ENCODE measurements around the gene AOPEP.

Gene AOPEP

DNA sequence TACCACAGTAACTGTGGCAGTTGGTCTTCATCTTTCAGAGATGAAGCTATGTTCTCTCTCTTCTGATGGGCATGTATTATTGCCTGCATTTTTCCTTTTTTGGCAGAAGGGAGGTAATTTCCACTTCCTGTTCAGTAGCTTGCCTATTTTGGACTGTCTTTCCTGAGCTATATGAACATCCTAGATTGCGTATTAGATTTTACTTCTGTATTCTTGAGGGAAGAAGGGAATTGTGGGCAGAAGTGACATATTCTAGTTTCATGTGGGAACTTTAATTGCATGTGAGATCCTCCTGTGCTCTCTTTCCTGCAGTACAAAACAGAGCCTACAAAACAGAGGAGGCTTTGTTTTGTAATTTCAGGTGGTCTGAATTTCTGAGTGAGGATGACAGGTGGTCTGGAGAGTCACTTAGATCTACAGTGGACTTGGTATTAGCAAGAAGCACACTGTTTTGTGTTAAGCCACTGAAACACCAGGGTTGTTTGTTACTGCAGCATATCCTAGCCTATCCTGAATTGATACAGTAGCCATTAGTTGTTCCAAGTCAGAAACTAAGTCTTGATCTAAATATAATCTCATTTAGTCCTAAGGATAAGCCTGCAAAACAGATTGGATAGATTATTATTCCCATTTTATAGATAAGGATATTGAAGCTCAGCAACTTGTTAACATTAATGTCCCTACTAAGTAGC lies 68.1 kb downstream of the AOPEP start:
- no peak for DNase-seq

DNA sequence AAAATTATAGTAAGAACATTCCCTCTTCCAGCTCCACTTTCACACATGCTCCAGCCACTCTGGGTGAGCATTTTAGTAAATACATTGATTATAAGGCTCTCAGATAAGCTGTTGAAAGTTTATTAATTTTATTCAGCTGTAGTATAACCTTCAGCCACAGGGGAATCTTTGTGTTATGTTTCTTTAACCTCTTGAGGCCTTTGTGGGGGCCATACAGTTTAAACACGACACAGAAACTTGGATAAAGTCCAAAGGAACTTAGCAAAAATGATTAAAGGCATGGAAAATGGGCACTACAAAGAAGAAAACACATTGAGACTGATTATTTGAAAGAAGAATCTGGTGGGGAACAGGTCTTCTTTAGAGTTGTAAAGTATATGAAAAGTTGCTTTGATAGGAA lies 70.2 kb downstream of the AOPEP start:
- DNase-seq: no peak

DNA sequence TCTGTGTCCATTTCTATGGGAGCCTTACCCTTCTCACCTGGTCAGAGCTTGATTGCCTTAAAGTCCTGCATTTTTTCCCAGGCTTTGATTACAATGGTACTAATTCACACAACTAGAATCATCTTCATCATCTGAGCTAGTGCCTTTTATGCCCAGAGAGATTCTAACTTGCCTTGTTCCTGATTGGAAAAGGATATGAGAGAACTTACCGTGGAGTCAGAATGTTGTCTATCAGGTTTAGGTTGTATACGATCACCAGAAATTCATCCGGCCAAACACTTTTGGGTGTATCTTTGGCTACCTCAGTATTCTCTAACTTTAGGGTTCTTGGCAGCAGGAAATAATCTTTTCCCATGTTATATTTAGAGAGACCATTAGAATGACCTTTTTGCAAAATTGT lies 71.7 kb downstream of the AOPEP start:
- no peak for DNase-seq

DNA sequence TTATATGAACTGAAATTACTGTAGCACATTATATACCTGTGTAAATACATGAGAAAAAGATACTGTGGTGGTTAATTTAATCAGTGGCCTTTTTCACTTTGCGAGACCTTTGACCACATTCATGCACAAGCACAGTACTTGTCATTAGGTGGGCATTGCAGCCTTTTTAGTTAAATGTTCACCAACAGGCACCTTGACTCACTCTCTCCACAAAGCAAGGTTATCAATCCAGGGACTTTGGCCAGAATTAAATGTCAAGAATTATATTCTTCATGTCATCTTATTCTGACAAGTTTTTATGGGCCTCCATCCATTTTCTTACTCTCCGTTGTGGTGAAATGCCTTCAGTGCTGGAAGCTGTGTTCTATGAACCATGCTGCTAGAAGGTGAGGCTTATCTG lies 72.2 kb downstream of the AOPEP start:
- DNase-seq: no peak

DNA sequence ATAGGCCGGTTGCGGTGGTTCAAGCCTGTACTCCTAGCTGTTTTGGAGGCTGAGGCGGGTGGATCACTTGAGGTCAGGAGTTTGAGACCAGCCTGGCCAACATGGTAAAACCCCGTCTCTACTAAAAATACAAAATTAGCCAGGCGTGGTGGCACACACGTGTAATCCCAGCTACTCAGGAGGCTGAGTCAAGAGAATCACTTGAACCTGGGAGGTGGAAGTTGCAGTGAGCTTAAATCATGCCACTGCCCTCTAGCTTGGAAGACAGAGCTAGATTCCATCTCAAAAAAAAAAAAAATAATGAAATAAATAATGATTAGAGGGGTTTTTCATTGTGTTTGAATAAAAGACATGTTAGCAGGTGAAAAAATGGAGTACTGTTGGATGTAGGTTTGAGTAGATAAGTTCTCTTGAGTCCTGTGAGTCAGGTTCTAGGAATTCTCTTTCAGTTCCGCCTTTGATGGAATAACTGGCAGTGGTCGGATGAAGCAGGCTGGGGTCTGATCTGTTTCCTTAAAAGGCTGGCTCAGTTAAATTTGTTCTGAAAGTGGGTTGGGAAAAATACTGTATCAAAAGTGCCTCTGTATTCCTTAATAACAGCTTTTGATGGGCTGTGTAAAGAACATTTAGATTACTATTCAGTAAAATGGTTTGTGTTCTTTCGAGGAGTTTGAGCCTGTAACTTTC lies 73.2 kb downstream of the AOPEP start:
- DNase-seq: no peak

DNA sequence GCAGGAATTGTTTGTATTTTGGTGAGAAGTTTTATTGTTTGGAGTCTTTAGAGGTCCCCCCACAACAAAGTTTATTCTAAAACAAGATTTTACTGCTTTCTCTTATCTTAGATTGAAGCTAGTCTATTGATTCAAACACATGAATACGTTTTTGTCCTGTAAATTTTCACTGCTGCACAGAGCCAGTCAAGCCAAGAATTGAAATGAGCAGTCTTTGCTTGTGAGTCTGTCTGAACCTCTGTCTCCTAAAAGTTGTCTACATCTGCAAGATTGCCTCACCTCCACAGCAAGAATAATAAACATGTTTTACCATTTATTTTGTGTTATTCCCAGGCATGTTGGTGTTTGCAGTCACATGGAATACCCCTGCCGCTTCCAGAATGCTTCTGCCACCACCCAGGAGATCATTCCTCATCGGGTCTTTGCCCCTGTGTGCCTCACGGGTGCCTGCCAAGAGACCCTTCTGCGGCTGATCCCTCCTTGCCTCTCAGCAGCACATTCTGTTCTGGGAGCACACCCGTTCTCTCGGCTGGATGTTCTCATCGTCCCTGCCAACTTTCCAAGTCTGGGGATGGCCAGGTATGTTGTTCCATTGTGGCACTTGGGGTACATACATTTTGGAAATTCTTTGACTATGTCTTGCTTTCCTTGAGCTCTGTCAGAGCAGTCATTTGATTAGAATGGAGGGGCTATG lies 74.1 kb downstream of the AOPEP start:
- DNase-seq: no peak

DNA sequence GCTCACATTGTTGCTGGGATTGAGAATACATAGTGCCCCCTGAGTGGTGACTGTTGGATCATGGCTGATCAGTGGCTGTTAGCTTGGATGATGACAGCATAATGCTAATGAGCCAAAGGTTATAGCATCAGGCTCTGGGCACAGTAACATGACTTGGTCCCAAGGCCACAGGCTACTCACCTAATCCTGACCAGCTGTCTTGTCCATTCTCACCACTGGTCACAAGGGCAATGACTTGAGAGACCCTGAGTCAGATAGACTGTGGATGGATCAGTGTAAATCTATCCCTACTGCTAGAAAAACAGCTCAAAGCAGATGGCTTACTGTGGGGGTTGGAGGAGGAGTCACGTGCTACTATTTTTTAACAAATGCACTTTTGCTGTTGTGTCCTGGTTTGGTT lies 74.7 kb downstream of the AOPEP start:
- DNase-seq: no peak

DNA sequence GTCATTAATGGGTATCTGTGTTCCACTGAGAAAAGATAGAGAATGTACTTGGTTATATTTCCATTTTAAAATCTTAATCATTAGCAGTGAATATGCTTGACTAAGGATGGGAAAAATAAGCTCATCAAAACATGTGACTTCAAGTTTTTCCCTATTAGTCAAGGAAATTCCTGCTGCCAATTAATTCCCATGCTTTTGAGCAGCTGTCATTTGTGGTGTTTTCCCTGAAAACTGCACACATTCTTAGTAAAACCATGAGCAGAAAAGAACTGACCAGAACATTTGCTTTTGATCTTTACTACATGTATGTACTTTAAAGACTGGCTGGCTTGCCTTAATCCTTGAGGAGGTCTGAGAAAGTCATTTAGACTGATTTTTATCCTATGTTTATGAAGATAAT lies 75.2 kb downstream of the AOPEP start:
- DNase-seq: no peak

DNA sequence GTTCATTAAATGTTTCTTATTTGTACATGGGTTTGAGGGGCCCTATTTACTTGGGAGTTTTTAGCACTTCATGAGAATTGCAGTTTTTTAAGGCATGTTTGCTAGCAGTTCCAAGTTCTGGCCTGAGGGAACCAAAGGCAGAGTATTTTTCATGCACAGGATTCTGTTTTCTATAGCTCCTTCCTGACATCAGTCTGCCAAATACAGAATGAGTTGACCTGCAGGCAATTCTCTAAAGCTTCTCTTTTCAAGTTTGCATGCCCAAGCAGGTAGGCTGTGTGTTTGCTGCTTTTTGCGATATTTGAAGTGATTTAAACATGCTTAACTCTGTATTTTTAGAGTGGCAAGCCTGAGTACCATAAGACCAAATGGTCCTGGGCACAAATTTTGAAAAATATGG lies 75.8 kb downstream of the AOPEP start:
- no peak for DNase-seq

DNA sequence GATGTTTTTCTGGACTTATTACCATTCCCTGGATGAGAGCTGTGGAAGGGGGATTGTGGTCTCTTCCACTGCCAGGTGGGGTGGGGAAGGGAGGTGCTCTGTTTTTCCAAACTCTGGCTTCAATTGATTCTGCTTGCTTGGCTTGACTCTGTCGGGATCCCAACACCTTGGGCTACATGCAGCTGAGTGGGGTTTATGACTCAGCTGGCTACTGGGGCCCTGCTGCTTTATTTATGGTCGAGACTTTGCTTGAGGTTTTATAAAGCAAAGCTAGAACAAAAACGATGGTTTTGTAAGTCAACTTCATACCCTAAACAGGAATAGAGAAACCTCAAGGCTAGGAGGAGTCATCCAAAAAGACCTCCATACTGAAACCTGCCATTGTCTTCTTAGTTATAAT lies 76.3 kb downstream of the AOPEP start:
- no peak for DNase-seq

DNA sequence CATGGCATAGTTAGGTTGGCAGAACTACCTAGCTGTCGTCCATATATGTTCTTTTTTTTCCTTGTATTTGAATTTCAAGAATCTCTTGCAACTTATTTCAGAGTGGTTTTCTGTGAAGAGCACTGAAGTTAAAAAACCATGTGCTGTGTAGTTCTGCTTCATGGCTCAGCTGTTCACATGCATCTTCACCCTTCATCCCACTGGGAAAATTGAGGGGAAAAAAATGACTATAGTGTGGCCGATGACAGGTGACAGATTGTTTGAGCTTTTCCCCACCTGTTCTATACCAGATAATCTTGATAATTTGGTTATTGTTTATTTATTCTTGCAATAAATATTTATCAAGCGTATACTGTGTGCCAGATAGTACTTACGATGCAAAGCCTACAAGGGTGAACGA lies 77.8 kb downstream of the AOPEP start:
- DNase-seq: no peak

DNA sequence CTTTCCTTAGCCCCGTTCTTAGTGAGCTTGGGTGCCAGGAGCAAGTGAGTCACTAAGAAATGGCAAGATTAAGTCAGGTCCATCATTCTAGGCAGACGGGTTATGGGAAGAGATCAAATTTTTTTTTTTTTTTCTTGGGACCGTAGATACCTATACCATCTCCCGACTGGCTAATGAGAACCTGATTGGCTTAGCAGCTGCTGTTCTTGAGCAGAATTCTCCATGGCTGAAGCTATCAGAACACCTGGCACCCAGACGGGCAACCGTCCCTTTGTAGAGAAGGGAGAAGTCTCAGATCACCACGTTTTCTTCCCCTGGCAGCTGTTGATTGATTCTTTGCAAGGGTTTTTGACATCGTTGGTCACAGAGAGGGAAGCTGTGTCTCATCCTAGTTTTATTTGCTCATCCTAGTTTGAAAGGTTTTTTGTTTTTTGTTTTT lies 78.6 kb downstream of the AOPEP start:
- DNase-seq: no peak

DNA sequence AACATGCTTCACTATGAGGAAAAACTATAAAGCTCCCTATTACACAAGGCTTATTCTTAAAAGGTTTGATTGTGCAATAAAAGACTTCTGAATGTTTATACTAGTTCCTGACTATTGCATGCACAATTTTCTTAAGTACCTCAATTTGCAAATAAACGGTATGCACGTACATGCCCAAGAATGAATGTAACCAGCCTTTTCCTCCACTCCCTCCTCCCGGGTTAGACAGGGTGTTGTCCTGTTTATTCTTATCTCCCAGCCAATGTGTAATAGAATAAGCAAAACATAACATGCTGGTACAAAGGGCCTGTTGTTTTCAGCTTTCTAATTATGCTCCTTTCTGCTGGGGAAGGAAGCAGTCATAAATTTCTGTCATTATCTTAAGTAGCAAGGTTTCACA lies 79.1 kb downstream of the AOPEP start:
- DNase-seq: no peak

DNA sequence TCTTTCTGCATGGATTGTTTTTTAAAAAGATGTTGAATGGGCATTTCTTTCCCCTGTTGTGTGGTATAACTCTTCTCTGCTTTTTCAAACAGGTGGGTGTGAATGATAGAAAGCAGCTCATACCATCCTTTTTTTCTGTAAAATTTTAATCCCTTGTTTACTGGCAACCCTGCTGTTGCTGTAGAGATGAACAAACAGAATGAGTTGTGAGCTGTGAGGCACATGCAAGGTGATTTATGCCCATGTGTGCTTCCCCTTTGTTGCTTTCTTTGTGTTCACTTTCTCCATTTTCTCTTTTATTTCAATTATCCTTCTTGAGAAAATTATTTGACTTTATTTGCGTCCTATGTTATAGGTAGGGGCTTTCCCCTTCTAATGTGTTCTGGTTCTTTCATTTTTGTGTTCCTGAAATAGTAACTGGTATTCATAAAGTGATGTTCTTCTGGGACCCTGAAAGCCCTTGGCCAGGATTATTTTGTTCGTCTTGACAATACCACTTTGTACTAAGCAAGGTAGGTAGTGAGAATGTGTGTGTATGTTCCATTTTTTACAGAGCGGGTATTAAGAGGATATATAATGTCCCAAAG lies 79.9 kb downstream of the AOPEP start:
- DNase-seq: no peak

DNA sequence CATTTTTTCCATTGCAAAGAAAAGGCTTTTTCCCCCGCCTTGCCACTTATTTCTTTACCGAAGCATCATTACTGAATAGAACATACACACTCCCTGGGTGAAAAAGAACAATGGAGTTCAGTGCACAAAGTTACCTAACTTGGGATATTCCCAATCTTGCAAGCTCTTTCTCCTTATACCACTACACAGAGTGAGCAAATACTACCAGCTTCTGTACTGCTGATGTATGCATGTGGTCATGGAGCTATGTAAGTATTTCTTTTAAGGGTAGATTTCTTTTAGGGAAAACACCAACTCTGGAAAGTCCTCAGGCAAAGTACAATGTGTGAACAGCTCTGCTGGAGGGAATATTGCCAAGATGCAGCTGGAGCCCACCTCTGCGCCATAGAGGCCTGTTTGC lies 81.1 kb downstream of the AOPEP start:
- DNase-seq: no peak

DNA sequence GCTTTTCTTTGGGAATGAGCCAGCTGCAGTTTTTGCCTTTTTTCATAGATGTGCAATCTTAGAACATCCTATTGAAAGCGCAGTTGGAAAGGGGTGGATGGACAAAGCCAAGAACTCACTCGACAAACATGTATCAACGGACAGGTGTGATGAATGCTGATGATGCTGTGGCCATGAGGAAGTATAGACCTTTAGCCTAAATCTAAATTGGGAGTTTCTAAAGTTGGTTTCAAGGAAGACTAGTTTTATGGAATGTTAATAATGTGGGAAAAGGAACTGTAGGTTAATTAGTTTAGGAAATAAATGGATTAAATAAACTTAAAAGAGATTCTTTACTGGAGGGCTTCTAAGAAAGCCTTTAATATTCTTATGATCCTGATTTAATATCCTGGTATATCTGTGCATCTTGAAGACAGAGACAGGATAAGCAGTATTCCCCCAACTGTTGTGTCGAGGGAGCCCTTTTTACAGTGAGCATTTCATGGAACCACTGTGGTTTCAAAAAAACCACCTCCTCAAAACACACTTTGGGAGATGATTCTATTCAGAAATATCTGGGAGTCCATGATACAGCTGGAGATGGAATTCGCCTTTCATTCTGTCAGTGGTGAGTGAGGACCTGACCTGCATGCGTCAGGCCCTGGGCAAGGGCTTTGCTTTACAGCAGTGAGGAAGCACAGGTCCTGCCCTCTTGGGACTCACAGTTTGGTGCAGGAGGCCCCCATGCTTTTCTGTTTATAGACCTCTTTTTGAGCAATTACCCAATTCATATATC lies 82.6 kb downstream of the AOPEP start:
- DNase-seq: no peak

DNA sequence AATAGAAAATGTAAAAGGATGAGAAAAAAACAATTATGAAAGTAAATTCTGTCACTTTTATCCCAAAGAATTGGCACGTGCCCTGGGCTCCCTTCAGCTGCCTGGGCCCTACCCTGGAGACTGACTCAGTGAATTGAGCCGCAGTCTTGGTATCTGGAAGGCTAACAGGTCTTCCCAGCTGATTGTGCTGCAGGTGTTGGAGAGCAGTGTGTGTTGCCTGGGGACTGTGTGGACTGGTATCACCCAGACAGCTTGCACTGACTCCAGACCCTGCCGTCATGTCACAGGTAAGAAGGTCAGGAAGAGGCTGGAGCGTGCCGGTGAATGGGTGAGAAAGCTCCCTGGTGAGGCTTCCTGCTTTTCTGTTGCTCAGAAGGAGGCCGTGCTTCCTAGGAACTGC lies 83.3 kb downstream of the AOPEP start:
- DNase-seq: no peak

DNA sequence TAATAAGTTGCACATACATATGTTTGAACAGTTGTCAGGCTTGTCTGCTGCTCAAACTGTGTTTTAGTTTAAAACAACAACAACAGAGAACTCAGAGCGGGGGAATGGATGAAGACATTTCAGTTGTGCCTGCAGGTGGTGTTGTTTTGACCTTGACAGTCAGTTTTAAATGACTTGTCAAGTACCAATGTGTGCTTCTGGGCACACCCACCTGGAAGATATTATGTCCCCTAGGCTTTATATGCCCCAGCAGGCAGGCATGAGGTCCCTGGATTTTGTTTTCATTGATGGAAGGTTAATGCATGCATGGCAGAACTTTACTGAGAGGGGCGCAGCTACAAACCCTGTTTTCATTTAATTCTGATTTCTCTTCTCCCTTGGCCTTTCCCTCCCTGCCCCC lies 84.6 kb downstream of the AOPEP start:
- DNase-seq: no peak

DNA sequence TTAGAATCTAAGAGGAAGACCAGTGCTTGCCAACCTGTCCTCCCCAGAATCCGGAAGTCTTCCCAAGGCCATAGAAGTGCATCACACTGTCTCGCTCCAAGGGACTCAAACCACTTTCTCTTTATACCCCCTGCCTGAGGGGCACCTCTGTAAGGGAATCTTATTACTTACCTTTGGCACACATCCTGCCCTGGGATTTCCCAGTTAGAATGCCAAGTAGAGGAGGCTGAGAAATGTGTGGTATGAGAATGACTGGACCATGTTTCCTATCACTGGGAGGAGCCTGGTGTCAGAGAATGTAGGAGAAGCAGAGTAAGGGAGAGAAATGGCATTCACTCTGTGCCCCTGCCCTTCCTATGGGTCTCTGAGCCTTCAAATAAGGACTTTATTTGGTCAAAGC lies 85.8 kb downstream of the AOPEP start:
- DNase-seq: no peak

DNA sequence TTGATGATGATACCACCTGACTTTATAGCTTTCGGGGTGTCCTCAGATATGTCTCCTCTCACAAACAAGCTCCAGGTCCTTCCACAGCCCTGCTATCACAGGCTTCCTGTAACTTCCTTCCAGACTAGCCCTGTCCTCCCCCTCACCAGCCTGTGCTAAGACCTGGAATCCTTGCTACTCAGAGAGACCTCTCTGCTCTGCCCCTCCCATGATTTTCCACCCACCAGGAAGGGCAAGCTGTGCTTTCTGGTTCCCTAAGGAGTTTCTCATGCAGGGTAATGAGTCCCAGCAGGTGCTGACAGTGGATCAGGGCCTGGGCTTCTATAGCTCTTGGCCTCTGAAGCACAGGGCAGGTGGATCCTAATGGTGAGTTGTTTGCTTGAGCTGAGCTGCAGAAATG lies 86.9 kb downstream of the AOPEP start:
- DNase-seq: no peak

DNA sequence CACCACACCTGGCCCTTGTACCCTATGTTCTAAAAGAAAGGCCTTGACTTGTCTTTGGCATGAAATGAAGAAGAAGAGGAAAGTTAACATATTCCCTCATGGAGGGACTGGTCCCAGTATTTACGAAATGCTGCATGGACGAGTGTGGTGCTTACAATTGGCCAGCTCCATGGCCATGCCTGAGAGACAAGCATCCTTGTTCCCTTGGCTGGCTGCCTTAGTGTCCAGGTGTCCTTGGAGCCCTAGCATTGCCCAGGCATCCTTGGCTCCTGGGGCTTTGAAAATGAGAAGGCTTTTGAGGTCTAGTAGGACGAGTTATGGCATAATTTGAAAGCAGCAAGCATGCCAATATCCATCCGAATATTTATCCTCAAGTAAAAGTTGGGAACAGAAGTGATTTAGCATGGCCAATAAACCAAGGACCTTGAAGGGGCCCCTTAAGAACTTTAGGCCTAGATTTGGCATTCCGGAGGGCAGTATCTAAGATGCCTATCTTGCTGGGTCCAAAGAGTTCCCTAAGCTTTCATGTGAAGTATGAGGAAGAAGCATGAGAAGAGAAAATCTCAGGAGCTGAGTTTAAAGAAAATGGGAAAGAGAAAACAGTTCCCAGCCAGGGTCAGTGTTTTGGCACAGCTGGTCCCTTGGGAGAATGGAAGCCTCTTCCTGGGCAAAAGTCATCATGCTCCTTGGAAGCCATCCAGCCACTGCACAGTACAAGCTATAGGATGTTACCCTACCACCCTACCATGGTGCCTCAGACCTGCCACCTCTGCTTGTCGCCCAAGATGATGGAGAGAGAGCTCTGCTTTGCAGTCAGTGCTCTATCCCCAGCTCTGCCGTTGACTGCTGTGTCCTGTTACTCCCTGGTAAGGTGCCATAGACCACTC lies 91.0 kb downstream of the AOPEP start:
- no peak for DNase-seq

DNA sequence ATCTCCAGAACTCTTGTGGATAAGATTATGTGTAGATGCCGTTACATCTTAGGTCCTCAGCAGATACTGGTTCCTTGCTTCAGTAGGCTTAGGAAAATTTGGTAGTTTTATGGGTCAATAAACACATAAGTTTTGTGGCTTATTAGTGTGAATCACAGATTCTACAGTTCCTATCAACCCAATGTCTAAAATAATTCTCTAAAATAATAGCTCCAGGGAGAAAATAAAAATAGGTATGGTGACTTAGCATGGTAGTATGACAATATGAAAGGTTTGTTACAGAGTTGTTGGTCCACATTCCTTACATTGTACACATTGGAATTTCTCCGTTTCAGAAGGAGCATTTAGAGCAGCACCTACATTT lies 91.7 kb downstream of the AOPEP start:
- DNase-seq: no peak

Measured in NCI-H774 (cell line).